Activated CD8-positive, alpha-beta memory T cell treated with anti-CD3 and anti-CD28 coated beads for 24 hours (primary cell): ENCODE results near the gene DNAJC27.
"Not testable (repeated sequence)": the region's sequence is repeated elsewhere in the genome, so short reads cannot be mapped to it uniquely, and the experiment has no call there.

ENCODE experiments used
- DNase-seq: peaks from one replicate; pipeline ENCODE4 v3.0.0-alpha.2; 2020

DNAJC27 gene

GRCh38 chr2:24971536-24972314, at the start of gene DNAJC27:
DNAJC27 (minus strand) TSS chr2:24971955; CDS start chr2:24971904, 51 bp downstream.
- DNase-seq = peak; percentile 98

GRCh38 chr2:25018681-25019080, 46.9 kb upstream of the DNAJC27 start:
- no peak for DNase-seq

- DNase-seq = no peak
Observed at GRCh38 chr2:25014631-25015030, 42.9 kb upstream of the DNAJC27 start.

GRCh38 chr2:25011342-25011741, 39.6 kb upstream of the DNAJC27 start:
- not testable (repeated sequence) for DNase-seq

- no peak for DNase-seq
Observed at GRCh38 chr2:25009954-25010353, 38.2 kb upstream of the DNAJC27 start.

- DNase-seq = no peak
Observed at GRCh38 chr2:25002066-25002465, 30.3 kb upstream of the DNAJC27 start.

- no peak for DNase-seq
Observed at GRCh38 chr2:25001325-25001637, 29.5 kb upstream of the DNAJC27 start.

- no peak for DNase-seq
Observed at GRCh38 chr2:25000503-25001324, 29.0 kb upstream of the DNAJC27 start.

GRCh38 chr2:25000036-25000435, 28.3 kb upstream of the DNAJC27 start:
- DNase-seq = no peak

GRCh38 chr2:24999097-24999496, 27.3 kb upstream of the DNAJC27 start:
- DNase-seq = not testable (repeated sequence)

- no peak for DNase-seq
Observed at GRCh38 chr2:24994146-24994724, 22.5 kb upstream of the DNAJC27 start.

GRCh38 chr2:24993406-24994145, 21.8 kb upstream of the DNAJC27 start:
- no peak for DNase-seq

GRCh38 chr2:24986372-24986771, 14.6 kb upstream of the DNAJC27 start:
- no peak for DNase-seq

GRCh38 chr2:24985511-24985910, 13.8 kb upstream of the DNAJC27 start:
- no peak for DNase-seq

GRCh38 chr2:24984912-24985311, 13.2 kb upstream of the DNAJC27 start:
- no peak for DNase-seq

GRCh38 chr2:24981411-24982136, 9.8 kb upstream of the DNAJC27 start:
- DNase-seq = no peak

- DNase-seq = no peak
Observed at GRCh38 chr2:24978661-24979060, 6.9 kb upstream of the DNAJC27 start.

- DNase-seq = no peak
Observed at GRCh38 chr2:24977631-24978030, 5.9 kb upstream of the DNAJC27 start.

GRCh38 chr2:24973812-24974211, 2.1 kb upstream of the DNAJC27 start:
- DNase-seq = no peak

GRCh38 chr2:24972315-24972961, 683 bp upstream of the DNAJC27 start:
- peak; percentile 68 for DNase-seq

GRCh38 chr2:24971286-24971535, 544 bp downstream of the DNAJC27 start:
- no peak for DNase-seq
